SK-N-SH (cell line): ENCODE data around the gene GPS2.

Source experiments
- EP300 ChIP-seq, 2 experiments: IDR thresholded peaks; 2 replicates each; pipeline versions ENCODE4 v1.4.0 to v1.6.1; 2012; ENCODE audit warnings: borderline replicate concordance in 1 of 2, low read depth in 1 of 2, low read length in 1 of 2
- JUND ChIP-seq: IDR thresholded peaks from 2 replicates; pipeline ENCODE4 v1.4.0; 2012
- TAF1 ChIP-seq: IDR thresholded peaks from 2 replicates; pipeline ENCODE4 v1.6.1; 2012; ENCODE audit warnings: low read depth, mild to moderate bottlenecking, low read length, moderate library complexity, borderline replicate concordance
- TF ChIP-seq, protein P1 (sequence below): fragments of 200-600 bp; sonication (generic); IDR thresholded peaks from 2 replicates; pipeline ENCODE4 v1.6.1; 2017; ENCODE audit warnings: antibody characterized with exemption, mild to moderate bottlenecking, moderate library complexity
- TF ChIP-seq, protein P2 (sequence below): fragments of 150-350 bp; IDR thresholded peaks from 2 replicates; pipeline ENCODE4 v1.6.1; 2017; ENCODE audit warnings: antibody characterized with exemption, low read length, low read depth, borderline replicate concordance

DNA sequence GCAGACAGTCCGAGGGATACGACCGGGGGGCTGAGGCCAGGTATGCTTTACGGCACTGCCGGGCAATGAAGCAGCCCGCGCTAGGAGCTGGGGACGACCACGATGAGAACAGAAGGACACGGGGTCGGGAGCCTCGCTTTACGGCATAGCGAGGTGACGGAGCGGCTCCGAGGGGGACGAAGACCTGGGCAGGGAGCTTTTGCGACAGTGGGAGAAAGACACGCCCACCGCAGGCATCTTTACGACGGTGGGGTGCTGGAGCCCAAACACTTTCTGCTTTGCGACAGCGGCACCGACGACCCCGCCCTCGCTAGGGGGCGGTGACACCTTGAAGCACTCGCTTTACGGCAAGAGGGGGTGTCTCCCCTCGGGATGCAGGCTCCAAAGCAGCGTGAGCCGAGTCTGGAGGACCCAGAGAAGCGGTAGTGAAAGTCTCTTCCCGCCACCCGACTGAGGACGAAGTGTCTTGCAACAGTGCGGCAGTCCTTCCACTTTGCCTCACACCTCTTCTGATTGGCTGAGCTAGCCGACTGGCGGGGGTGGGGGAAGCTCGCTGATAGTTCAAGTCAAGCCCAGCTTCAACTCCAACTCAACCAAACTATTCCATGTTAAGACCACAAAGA, 14.3 kb upstream of the GPS2 start:
- TF ChIP-seq EP300 (IDR thresholded peaks at IDR 0.05; ENCODE audit: borderline replicate concordance in 1 of 2, low read depth in 1 of 2, low read length in 1 of 2): no peak
- TF ChIP-seq, protein P1, sequence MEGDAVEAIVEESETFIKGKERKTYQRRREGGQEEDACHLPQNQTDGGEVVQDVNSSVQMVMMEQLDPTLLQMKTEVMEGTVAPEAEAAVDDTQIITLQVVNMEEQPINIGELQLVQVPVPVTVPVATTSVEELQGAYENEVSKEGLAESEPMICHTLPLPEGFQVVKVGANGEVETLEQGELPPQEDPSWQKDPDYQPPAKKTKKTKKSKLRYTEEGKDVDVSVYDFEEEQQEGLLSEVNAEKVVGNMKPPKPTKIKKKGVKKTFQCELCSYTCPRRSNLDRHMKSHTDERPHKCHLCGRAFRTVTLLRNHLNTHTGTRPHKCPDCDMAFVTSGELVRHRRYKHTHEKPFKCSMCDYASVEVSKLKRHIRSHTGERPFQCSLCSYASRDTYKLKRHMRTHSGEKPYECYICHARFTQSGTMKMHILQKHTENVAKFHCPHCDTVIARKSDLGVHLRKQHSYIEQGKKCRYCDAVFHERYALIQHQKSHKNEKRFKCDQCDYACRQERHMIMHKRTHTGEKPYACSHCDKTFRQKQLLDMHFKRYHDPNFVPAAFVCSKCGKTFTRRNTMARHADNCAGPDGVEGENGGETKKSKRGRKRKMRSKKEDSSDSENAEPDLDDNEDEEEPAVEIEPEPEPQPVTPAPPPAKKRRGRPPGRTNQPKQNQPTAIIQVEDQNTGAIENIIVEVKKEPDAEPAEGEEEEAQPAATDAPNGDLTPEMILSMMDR: 0 out of 2 replicates have a peak, but pooled peaks have one; percentile 9
- TF ChIP-seq, protein P2, sequence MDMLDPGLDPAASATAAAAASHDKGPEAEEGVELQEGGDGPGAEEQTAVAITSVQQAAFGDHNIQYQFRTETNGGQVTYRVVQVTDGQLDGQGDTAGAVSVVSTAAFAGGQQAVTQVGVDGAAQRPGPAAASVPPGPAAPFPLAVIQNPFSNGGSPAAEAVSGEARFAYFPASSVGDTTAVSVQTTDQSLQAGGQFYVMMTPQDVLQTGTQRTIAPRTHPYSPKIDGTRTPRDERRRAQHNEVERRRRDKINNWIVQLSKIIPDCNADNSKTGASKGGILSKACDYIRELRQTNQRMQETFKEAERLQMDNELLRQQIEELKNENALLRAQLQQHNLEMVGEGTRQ: no peak
- TF ChIP-seq JUND: no peak
- TF ChIP-seq TAF1: peak; percentile 55
